Kidney (tissue), 14 donors: ENCODE measurements around the gene MRPL18. TPM values are rescaled to one million over a fixed set of nuclear protein-coding genes. Genes with fewer than 3 reads are reported as not detected.

ENCODE experiments used
- DNase-seq, 5 donors: peaks; one replicate each; pipeline ENCODE4 v3.0.0-alpha.2; 2013 to 2020
- FAIRE-seq: peaks from 2 replicates; lab custom pipeline; 2012; peaks lifted over from hg19 to GRCh38; lab: Jason Lieb, UNC
- H3K27ac ChIP-seq, 2 donors: one replicate each; pipeline ENCODE4 v1.7.0; 2013; ENCODE audit warnings: low read depth in 2 of 2, low read length in 2 of 2, inconsistent platforms in 1 of 2
- H3K27me3 ChIP-seq: one replicate; pipeline ENCODE4 v1.7.1; 2013; ENCODE audit warnings: low read length, inconsistent platforms; ENCODE audit not compliant: control insufficient read depth, insufficient read depth
- H3K36me3 ChIP-seq, 3 donors: one replicate each; pipeline versions ENCODE4 v1.7.0 to v1.7.1; 2013; ENCODE audit warnings: low read length in 3 of 3, control low read depth in 1 of 3, inconsistent platforms in 1 of 3; ENCODE audit not compliant: insufficient read depth in 3 of 3, control insufficient read depth in 2 of 3
- H3K4me1 ChIP-seq, 3 donors: one replicate each; pipeline versions ENCODE4 v1.7.0 to v1.7.1; 2013; ENCODE audit warnings: low read length in 3 of 3, inconsistent platforms in 1 of 3, low read depth in 1 of 3; ENCODE audit not compliant: control insufficient read depth in 2 of 3, insufficient read depth in 2 of 3
- H3K4me3 ChIP-seq, 3 donors: one replicate each; pipeline versions ENCODE4 v1.7.0 to v1.8.1; 2013; ENCODE audit warnings: low read length in 3 of 3, control low read depth in 1 of 3, inconsistent platforms in 1 of 3
- H3K9ac ChIP-seq, 3 donors: one replicate each; pipeline versions ENCODE4 v1.7.0 to v1.7.1; 2013; ENCODE audit warnings: low read length in 3 of 3, control low read depth in 1 of 3, inconsistent platforms in 1 of 3
- H3K9me3 ChIP-seq, 3 donors: one replicate each; pipeline versions ENCODE4 v1.7.0 to v1.7.1; 2013; ENCODE audit warnings: low read length in 3 of 3, control low read depth in 1 of 3, inconsistent platforms in 1 of 3; ENCODE audit not compliant: control insufficient read depth in 2 of 3, insufficient read depth in 1 of 3
- CTCF ChIP-seq: IDR thresholded peaks from 3 replicates; pipeline ENCODE4 v1.5.1; 2012; ENCODE audit warnings: mild to moderate bottlenecking, moderate library complexity, borderline replicate concordance; ENCODE audit not compliant: insufficient read depth; ENCODE audit errors: extremely low read depth
- intact Hi-C: fragments of 100-400 bp; cut with DNase I; formaldehyde crosslinking; loops from one replicate; pipeline ENCODE4 v1.11.1; 2022
- polyA plus RNA-seq: library from polyadenylated mRNA; stranded (reverse); fragments of 350-450 nt; fragmentation: Illumina TruSeq; extraction: RNeasy Lipid Tissue Mini Kit (QIAGEN cat#74804); gene quantifications from one replicate; pipeline ENCODE4 v1.2.3, GENCODE V29; 2014; ENCODE audit warnings: low read depth, low replicate concordance; ENCODE audit not compliant: insufficient read depth
- total RNA-seq: library from RNA; stranded (reverse); fragmentation: NEBNext Ultra II Directional; extraction: Animal tissue kit (Norgen Biotek cat#: 25700); gene quantifications from one replicate; pipeline ENCODE4 v1.2.1, GENCODE V29; 2021
- donor health status: control.
- donor health status: control.
- donor health status: control.
- donor health status: control.
- donor health status: control.
- donor health status: DM: yes; HTN: yes; CAD: no.
- donor health status: Normal renal cell carcinoma (clear cell type).

The MRPL18 gene
- total and polyA plus RNA-seq, 2 donors from 2014 or later: 56.7 to 87.2 TPM

GRCh38 chr6:159788276-159788675 lies 2.0 kb upstream of the MRPL18 start:
- Histone ChIP-seq H3K36me3 (peaks cover 7 to 45% (median 20%) of the 10 kb centered on the region in 3 donors), H3K4me1 (peaks cover 0 to 23% (median 16%) of the 10 kb centered on the region in 3 donors), H3K27me3 (no peaks in the 10 kb centered on the region), H3K27ac (no peak overlapping the region), H3K9me3 (no peaks in the 10 kb centered on the region), H3K4me3 (peak overlapping the region; percentile 90 to 96 (median 95)), H3K9ac (peak overlapping the region; percentile 62 to 94 (median 92))
- no peak for TF ChIP-seq CTCF
- intact Hi-C loops: no loop called here
- FAIRE-seq (no peak), DNase-seq (peak in 2 of 5 donors; percentile 17 to 44)

- Histone ChIP-seq H3K27me3 (no peaks in the 10 kb centered on the region), H3K4me1 (peaks cover 0 to 23% (median 16%) of the 10 kb centered on the region in 3 donors), H3K27ac (peak overlapping the region; percentile 96 to 99), H3K4me3 (peak overlapping the region; percentile 90 to 96 (median 95)), H3K36me3 (peaks cover 5 to 39% (median 15%) of the 10 kb centered on the region in 3 donors), H3K9me3 (no peaks in the 10 kb centered on the region), H3K9ac (peak overlapping the region; percentile 87 to 94 (median 92))
- intact Hi-C loops: no loop called here
- FAIRE-seq (no peak), DNase-seq (peak; percentile 42 to 84 (median 63))
- TF ChIP-seq CTCF: no peak
Measured at GRCh38 chr6:159788753-159789376, 1.4 kb upstream of the MRPL18 start.

- FAIRE-seq (peak; percentile 94), DNase-seq (peak; percentile 100)
- Histone ChIP-seq H3K36me3 (peaks cover 5 to 34% (median 14%) of the 10 kb centered on the region in 3 donors), H3K9me3 (no peaks in the 10 kb centered on the region), H3K27ac (peak within 1 kb of the TSS; percentile 96 to 99), H3K4me3 (peak within 1 kb of the TSS; percentile 95 to 98 (median 96)), H3K9ac (peak within 1 kb of the TSS; percentile 94 to 100 (median 97)), H3K4me1 (peaks cover 0 to 23% (median 16%) of the 10 kb centered on the region in 3 donors), H3K27me3 (no peaks in the 10 kb centered on the region)
- TF ChIP-seq CTCF: no peak
- intact Hi-C loops: no loop called here
Measured at GRCh38 chr6:159789377-159790148, 704 bp upstream of the MRPL18 start, which contains the start of gene TCP1. Gene TCP1 (minus strand): TSS chr6:159789602. CDS start chr6:159789468, 134 bp downstream.
